Neural cell (in vitro differentiated cells): ENCODE results near the gene CDC40.

Experiments used
- CTCF ChIP-seq: fragments of 450-650 bp; IDR thresholded peaks from 2 replicates; pipeline ENCODE4 v1.5.1; 2014; ENCODE audit warnings: antibody characterized with exemption, mild to moderate bottlenecking, moderate library complexity; ENCODE audit not compliant: poor library complexity, severe bottlenecking
- EP300 ChIP-seq: fragments of 450-650 bp; conservative IDR thresholded peaks from 2 replicates; pipeline ENCODE4 v1.6.1; 2014; ENCODE audit warnings: antibody characterized with exemption, mild to moderate bottlenecking, moderate library complexity; ENCODE audit not compliant: poor library complexity, severe bottlenecking
- POLR2AphosphoS5 ChIP-seq: IDR thresholded peaks from 2 replicates; pipeline ENCODE4 v1.6.1; 2012
- REST ChIP-seq: IDR thresholded peaks from 2 replicates; pipeline ENCODE4 v1.6.1; 2012; ENCODE audit warnings: borderline replicate concordance
- TAF1 ChIP-seq: IDR thresholded peaks from 2 replicates; pipeline ENCODE4 v1.6.1; 2012; ENCODE audit warnings: low read depth

GRCh38 chr6:110216140-110216539, 35.9 kb downstream of the CDC40 start:
- no peak for TF ChIP-seq POLR2AphosphoS5
- no peak for TF ChIP-seq TAF1
- no peak for TF ChIP-seq REST
- TF ChIP-seq CTCF, result no peak
- no peak for TF ChIP-seq EP300
